H1 (cell line): ENCODE data around the gene VSX2. TPM values are rescaled to one million over a fixed set of nuclear protein-coding genes. Genes with fewer than 3 reads are reported as not detected.

ENCODE experiments used
- CTCF ChIA-PET: fragments of 300-600 bp; sonication (Branson Sonifier 250); formaldehyde crosslinking; loops from one replicate; lab custom pipeline; 2021; ENCODE audit not compliant: partially characterized antibody; lab: Charles Lee
- POLR2A ChIA-PET: fragments of 300-600 bp; sonication (Branson Sonifier 250); formaldehyde crosslinking; loops from one replicate; lab custom pipeline; 2021; ENCODE audit warnings: inconsistent platforms; ENCODE audit not compliant: partially characterized antibody; lab: Charles Lee
- DNase-seq, 2 experiments: peaks; one replicate each; pipeline versions ENCODE4 v3.0.0 to v3.0.0-alpha.2; 2010 to 2022; ENCODE audit warnings: low spot score in 2 of 2, low read depth in 1 of 2, mixed read lengths in 1 of 2
- FAIRE-seq: peaks from 2 replicates; lab custom pipeline; 2011; peaks lifted over from hg19 to GRCh38; lab: Jason Lieb, UNC
- H2AFZ ChIP-seq: 2 replicates; pipeline ENCODE4 v1.8.1; 2012; ENCODE audit warnings: low read length, inconsistent platforms
- H2AK5ac ChIP-seq: 2 replicates; pipeline ENCODE4 v1.6.1; 2013; ENCODE audit warnings: low read depth, low read length
- H2BK120ac ChIP-seq: replicated peaks from 2 replicates; pipeline ENCODE3; 2013; ENCODE audit warnings: low read depth, low read length, inconsistent platforms
- H2BK12ac ChIP-seq: 2 replicates; pipeline ENCODE4 v1.6.1; 2013; ENCODE audit warnings: low read depth, low read length
- H2BK15ac ChIP-seq: 2 replicates; pipeline ENCODE4 v1.6.1; 2013; ENCODE audit warnings: low read length
- H2BK20ac ChIP-seq: 2 replicates; pipeline ENCODE4 v1.6.1; 2013; ENCODE audit warnings: low read length
- H2BK5ac ChIP-seq: 2 replicates; pipeline ENCODE4 v1.6.1; 2013; ENCODE audit warnings: low read depth, low read length
- H3K14ac ChIP-seq: 2 replicates; pipeline ENCODE4 v1.6.1; 2013; ENCODE audit warnings: inconsistent platforms; ENCODE audit not compliant: insufficient read length
- H3K18ac ChIP-seq: 2 replicates; pipeline ENCODE4 v1.6.1; 2013; ENCODE audit warnings: low read length; ENCODE audit errors: extremely low read depth
- H3K23ac ChIP-seq: 2 replicates; pipeline ENCODE4 v1.6.1; 2013; ENCODE audit warnings: inconsistent platforms; ENCODE audit not compliant: insufficient read length
- H3K23me2 ChIP-seq: 2 replicates; pipeline ENCODE4 v1.6.1; 2013; ENCODE audit warnings: low read depth, low read length
- H3K27ac ChIP-seq: 2 replicates; pipeline ENCODE4 v1.6.1; 2011; ENCODE audit warnings: low read depth, low read length, inconsistent platforms
- H3K27me3 ChIP-seq, 4 experiments: replicated peaks in 1 of 4; 1 replicate in 1 of 4; 2 replicates in 3 of 4; pipeline versions ENCODE4 v1.6.1 to v1.8.1; 2011 to 2013; ENCODE audit warnings: low read length in 3 of 4, mild to moderate bottlenecking in 3 of 4, inconsistent platforms in 2 of 4, mixed read lengths in 2 of 4, moderate library complexity in 1 of 4; ENCODE audit not compliant: control insufficient read depth in 3 of 4, insufficient read depth in 3 of 4; ENCODE audit errors: extremely low read depth in 1 of 4
- H3K36me3 ChIP-seq, 4 experiments: 2 replicates each; pipeline versions ENCODE4 v1.6.1 to v1.8.1; 2011 to 2013; ENCODE audit warnings: mild to moderate bottlenecking in 4 of 4, low read length in 3 of 4, moderate library complexity in 2 of 4, control low read depth in 1 of 4, inconsistent platforms in 1 of 4; ENCODE audit not compliant: insufficient read depth in 4 of 4, control insufficient read depth in 2 of 4
- H3K4ac ChIP-seq: replicated peaks from 2 replicates; pipeline ENCODE3; 2013; ENCODE audit warnings: low read length, low read depth, mixed read lengths, inconsistent platforms; ENCODE audit not compliant: insufficient read length
- H3K4me1 ChIP-seq, 4 experiments: replicated peaks in 1 of 4; 1 replicate in 1 of 4; 2 replicates in 3 of 4; pipeline versions ENCODE4 v1.6.1 to v1.8.1; 2011 to 2013; ENCODE audit warnings: low read length in 3 of 4, inconsistent platforms in 2 of 4, mixed read lengths in 1 of 4; ENCODE audit not compliant: insufficient read depth in 4 of 4, control insufficient read depth in 3 of 4
- H3K4me2 ChIP-seq, 2 experiments: 2 replicates each; pipeline versions ENCODE4 v1.6.1 to v1.8.1; 2011 to 2013; ENCODE audit warnings: low read depth in 2 of 2, low read length in 2 of 2, control low read depth in 1 of 2, inconsistent platforms in 1 of 2, mild to moderate bottlenecking in 1 of 2; ENCODE audit not compliant: insufficient read depth in 1 of 2
- H3K4me3 ChIP-seq, 4 experiments: fragments of 200-600, 300-600 bp in 1 of 4; sonication (generic), shearing (Covaris generic), sonication (Bioruptor Twin) in 1 of 4; 2 replicates each; pipeline versions ENCODE4 v1.5.1 to v1.8.1; 2011 to 2016; ENCODE audit warnings: low read length in 4 of 4, low read depth in 3 of 4, control low read depth in 2 of 4, inconsistent platforms in 2 of 4, mild to moderate bottlenecking in 2 of 4, mixed read lengths in 1 of 4, moderate library complexity in 1 of 4; ENCODE audit not compliant: insufficient read depth in 2 of 4; ENCODE audit errors: extremely low read depth in 1 of 4
- H3K56ac ChIP-seq: replicated peaks from 2 replicates; pipeline ENCODE3; 2013; ENCODE audit warnings: low read depth, mild to moderate bottlenecking, mixed read lengths, low read length, inconsistent platforms; ENCODE audit not compliant: insufficient read length
- H3K79me1 ChIP-seq: 2 replicates; pipeline ENCODE4 v1.6.1; 2013; ENCODE audit warnings: low read depth, low read length, control low read depth
- H3K79me2 ChIP-seq, 2 experiments: 2 replicates each; pipeline versions ENCODE4 v1.6.1 to v1.8.1; 2012 to 2013; ENCODE audit warnings: low read length in 2 of 2, mild to moderate bottlenecking in 2 of 2, inconsistent platforms in 1 of 2; ENCODE audit not compliant: insufficient read depth in 2 of 2, control insufficient read depth in 1 of 2
- H3K9ac ChIP-seq, 4 experiments: replicated peaks in 1 of 4; 1 replicate in 1 of 4; 2 replicates in 3 of 4; pipeline versions ENCODE4 v1.6.1 to v1.8.1; 2011 to 2013; ENCODE audit warnings: low read depth in 3 of 4, low read length in 3 of 4, control low read depth in 2 of 4, mild to moderate bottlenecking in 2 of 4, moderate library complexity in 2 of 4, inconsistent platforms in 1 of 4; ENCODE audit errors: extremely low read depth in 1 of 4
- H3K9me3 ChIP-seq, 2 experiments: 2 replicates each; pipeline versions ENCODE4 v1.6.1 to v1.8.1; 2012 to 2013; ENCODE audit warnings: mild to moderate bottlenecking in 2 of 2, moderate library complexity in 2 of 2, control low read depth in 1 of 2, inconsistent platforms in 1 of 2, low read depth in 1 of 2, low read length in 1 of 2, mixed read lengths in 1 of 2; ENCODE audit not compliant: insufficient read depth in 2 of 2
- H4K20me1 ChIP-seq, 2 experiments: replicated peaks in 1 of 2; 2 replicates each; pipeline versions ENCODE3 to v1.8.1; 2011 to 2013; ENCODE audit warnings: inconsistent platforms in 2 of 2, low read length in 2 of 2, mild to moderate bottlenecking in 1 of 2; ENCODE audit not compliant: insufficient read depth in 2 of 2, control insufficient read depth in 1 of 2
- H4K5ac ChIP-seq: 2 replicates; pipeline ENCODE4 v1.6.1; 2013; ENCODE audit warnings: low read length, low read depth, mixed read lengths, inconsistent platforms; ENCODE audit not compliant: insufficient read length
- H4K8ac ChIP-seq: 2 replicates; pipeline ENCODE4 v1.8.0; 2013; ENCODE audit warnings: mild to moderate bottlenecking, moderate library complexity, low read length, inconsistent platforms; ENCODE audit not compliant: insufficient read depth; ENCODE audit errors: extremely low read depth
- H4K91ac ChIP-seq: replicated peaks from 2 replicates; pipeline ENCODE3; 2013; ENCODE audit warnings: low read length, mixed read lengths, inconsistent platforms; ENCODE audit not compliant: insufficient read length
- WGBS, 2 experiments: shearing (Covaris generic) in 1 of 2; methylation state at CpG; one replicate each; pipeline versions ENCODE4 v1.1.6 to v1.1.7; 2013 to 2015; ENCODE audit warnings: low lambda C conversion rate in 2 of 2, mixed read lengths in 2 of 2, inconsistent platforms in 1 of 2, low coverage in 1 of 2, missing lambda C conversion rate in 1 of 2; ENCODE audit not compliant: insufficient replicate concordance in 2 of 2, insufficient coverage in 1 of 2, insufficient read length in 1 of 2; ENCODE audit errors: extremely low coverage in 1 of 2, missing lambda C conversion rate in 1 of 2; 5-methylcytosine and 5-hydroxymethylcytosine counted together
- long read RNA-seq, 2 experiments: library from RNA in 1 of 2; library from capped mRNA in 1 of 2; stranded (forward); transcript quantifications; one replicate each; pipeline ENCODE4 v2.0.0, GENCODE V29; 2021; ENCODE audit warnings: inconsistent platforms in 1 of 2
- polyA minus RNA-seq, 3 experiments: library from RNA; depleted of rRNA, polyadenylated mRNA; stranded (reverse); fragments of >200 nt; gene quantifications; 1 replicate in 2 of 3; 2 replicates in 1 of 3; pipeline ENCODE4 v1.2.3, GENCODE V29; 2011
- polyA plus RNA-seq, 7 experiments: library from polyadenylated mRNA; depleted of rRNA in 3 of 7; stranded (reverse) in 5 of 7; unstranded in 2 of 7; fragments of >200 nt in 5 of 7; fragments of 200-250 nt in 2 of 7; gene quantifications; 1 replicate in 5 of 7; 2 replicates in 1 of 7; 4 replicates in 1 of 7; pipeline versions ENCODE4 v1.2.1 to v1.2.3, GENCODE V29; 2011 to 2013; ENCODE audit warnings: missing spikeins in 2 of 7, mixed read lengths in 2 of 7
- total RNA-seq: library from RNA; stranded (reverse); fragmentation: NEBNext Ultra II Directional; extraction: Animal tissue kit (Norgen Biotek cat#: 25700); gene quantifications from 2 replicates; pipeline ENCODE4 v1.2.1, GENCODE V29; 2021

VSX2 gene
- total RNA-seq: 0.22 and 0.27 TPM in 2 replicates
- 0.08 and 0.24 TPM in 2 replicates for polyA plus RNA-seq (2011; rRNA removed)
- 0.18 TPM for polyA plus RNA-seq (2011; cell fraction: cytosol; rRNA removed)
- 0.19 TPM for polyA plus RNA-seq (2011; cell fraction: nucleus; rRNA removed)
- 0.05 to 0.09 TPM in 2 of 4 replicates, not detected in the others for polyA plus RNA-seq (2012, experiment 1 of 2)
- 0.07 TPM for polyA plus RNA-seq (2012, experiment 2 of 2)
- 0.18 TPM for polyA plus RNA-seq (2013, experiment 1 of 2)
- 0.22 TPM for polyA plus RNA-seq (2013, experiment 2 of 2)
- 0.25 TPM in 1 of 2 replicates, not detected in the other for polyA minus RNA-seq (2011; rRNA and poly(A)+ RNA removed)
- not detected for polyA minus RNA-seq (2011; cell fraction: cytosol; rRNA and poly(A)+ RNA removed)
- not detected for polyA minus RNA-seq (2011; cell fraction: nucleus; rRNA and poly(A)+ RNA removed)
- long read RNA-seq, experiment 1: 0 reads
- long read RNA-seq, experiment 2: 0 reads

DNA sequence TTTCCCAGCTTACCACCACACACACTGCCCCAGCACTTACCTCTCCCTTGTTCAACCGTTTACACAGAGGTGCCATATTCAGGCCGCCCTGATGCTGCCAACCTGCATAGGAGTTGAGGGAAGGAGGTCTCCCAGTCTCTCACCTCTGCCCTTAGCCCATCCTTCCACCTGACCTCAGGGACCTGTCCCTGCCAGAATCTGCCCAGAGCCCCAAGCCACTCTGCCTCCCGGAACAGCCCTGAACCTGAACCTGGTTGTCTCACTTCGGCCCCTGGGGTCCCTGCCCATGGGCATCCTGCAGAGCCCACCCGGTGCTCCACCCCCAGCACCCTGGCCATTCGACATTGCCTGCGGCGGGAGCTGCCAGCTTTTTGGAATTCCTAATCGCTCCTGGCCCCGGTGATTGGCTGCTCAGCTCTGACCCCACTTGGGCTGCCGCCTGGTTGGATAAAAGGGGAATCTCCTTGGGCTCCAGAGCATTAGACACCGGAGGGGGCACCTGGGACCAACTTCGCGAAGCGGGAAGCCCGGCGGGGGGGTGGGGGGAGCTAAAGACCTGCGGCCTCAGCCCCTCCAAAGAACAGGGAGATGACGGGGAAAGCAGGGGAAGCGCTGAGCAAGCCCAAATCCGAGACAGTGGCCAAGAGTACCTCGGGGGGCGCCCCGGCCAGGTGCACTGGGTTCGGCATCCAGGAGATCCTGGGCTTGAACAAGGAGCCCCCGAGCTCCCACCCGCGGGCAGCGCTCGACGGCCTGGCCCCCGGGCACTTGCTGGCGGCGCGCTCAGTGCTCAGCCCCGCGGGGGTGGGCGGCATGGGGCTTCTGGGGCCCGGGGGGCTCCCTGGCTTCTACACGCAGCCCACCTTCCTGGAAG is at the start of gene VSX2:
Gene VSX2, plus strand, starts transcription at position 476 of the 874 bp plus-strand sequence. Its CDS starts 113 bp downstream, at position 589.
- Histone ChIP-seq H3K56ac (no peak within 1 kb of the TSS), H3K79me2 (no peaks in the 10 kb centered on the region), H4K91ac (no peak within 1 kb of the TSS), H3K27me3 (peaks cover 59 to 73% (median 70%) of the 10 kb centered on the region in 4 experiments), H3K36me3 (peaks cover 0 to 13% (median 0%) of the 10 kb centered on the region in 4 experiments; a peak in 1 of 8 replicates), H2BK120ac (no peak within 1 kb of the TSS), H3K23ac (no peak within 1 kb of the TSS), H2AK5ac (no peak within 1 kb of the TSS), H3K27ac (no peak within 1 kb of the TSS), H4K8ac (no peak within 1 kb of the TSS), H2BK20ac (no peak within 1 kb of the TSS), H3K23me2 (peaks cover 19% of the 10 kb centered on the region; the same call in 1 of the 2 replicates), H3K18ac (no peak within 1 kb of the TSS; the same call in 1 of the 2 replicates), H3K79me1 (no peaks in the 10 kb centered on the region), H3K4ac (no peak within 1 kb of the TSS), H2BK5ac (peak within 1 kb of the TSS; percentile 24; the same call in 1 of the 2 replicates), H3K9me3 (no peaks in the 10 kb centered on the region), H4K20me1 (peaks cover 0 to 2% of the 10 kb centered on the region in 2 experiments), H3K14ac (no peak within 1 kb of the TSS), H3K9ac (no peak within 1 kb of the TSS), H2BK15ac (peak within 1 kb of the TSS; percentile 6; the same call in 1 of the 2 replicates), H2AFZ (peak within 1 kb of the TSS; percentile 41; the same call in 1 of the 2 replicates), H4K5ac (no peak within 1 kb of the TSS), H3K4me3 (peak within 1 kb of the TSS; percentile 12 to 55 (median 38)), H3K4me1 (peaks cover 2 to 35% (median 15%) of the 10 kb centered on the region in 4 experiments), H3K4me2 (peak within 1 kb of the TSS; percentile 65 to 88), H2BK12ac (0 out of 2 replicates have a peak within 1 kb of the TSS, but pooled peaks have one; percentile 50)
- no peak for FAIRE-seq
- CTCF ChIA-PET: interaction anchor here (0.8 to 16.5 kb wide), 10 partner anchors 9 to 229 kb away, joined by 3 to 127 read pairs (median 8); no protein-coding TSS in a partner anchor
- WGBS, 2 experiments: 13% methylated on average over 23 of the region's 40 CpGs; no CpG with 5 or more reads in 1 of the 2 experiments
- POLR2A ChIA-PET: interaction anchor here (1.0 to 2.0 kb wide), 2 partner anchors 9 to 42 kb away, joined by 3 to 8 read pairs; no protein-coding TSS in a partner anchor
- peak in 1 of 2 experiments; percentile 74 for DNase-seq
